ENCODE results near the gene CLSTN2. TPM values are rescaled to one million over a fixed set of nuclear protein-coding genes. Genes with fewer than 3 reads are reported as not detected.

CLSTN2 gene
- total RNA-seq, 1 experiment from 2014 or later, result 0.68 TPM

DNA sequence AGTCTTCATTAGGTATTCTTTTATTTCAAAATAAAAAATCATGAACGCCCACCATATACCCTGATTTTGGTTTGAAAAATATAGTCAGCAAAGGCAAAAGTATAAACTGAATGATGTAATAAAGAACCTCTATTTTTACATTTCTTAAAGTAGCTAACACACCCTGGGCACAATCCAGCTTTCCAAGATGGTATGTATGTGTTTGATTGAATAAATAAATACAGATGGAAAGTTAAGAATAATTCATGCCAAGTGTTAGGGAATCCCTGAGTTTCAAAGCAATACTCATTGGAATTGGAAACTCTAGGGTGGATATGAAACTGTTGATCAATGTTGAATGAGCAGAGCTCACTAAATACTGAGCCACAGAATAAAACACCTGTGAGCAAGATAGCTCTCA lies 679.0 kb downstream of the CLSTN2 start:
- Histone ChIP-seq H2BK20ac (ENCODE audit: low read depth, low read length, poor library complexity, severe bottlenecking) (no peak overlapping the region), H3K9ac (ENCODE audit: extremely low read depth, insufficient read length, low read length) (no peak overlapping the region), H2AK5ac (ENCODE audit: insufficient read length, low read length) (no peak overlapping the region), H3K4me1 (ENCODE audit: insufficient read depth, low read length) (no peaks in the 10 kb centered on the region), H3K79me2 (ENCODE audit: insufficient read depth, low read length) (no peaks in the 10 kb centered on the region), H4K20me1 (ENCODE audit: control insufficient read depth, insufficient read depth, insufficient read length) (no peaks in the 10 kb centered on the region), H3K79me1 (ENCODE audit: insufficient read depth, low read depth, low read length, poor library complexity, severe bottlenecking) (no peaks in the 10 kb centered on the region), H2BK120ac (ENCODE audit: low read depth, low read length, poor library complexity, severe bottlenecking) (no peak overlapping the region), H3K4me2 (ENCODE audit: insufficient read depth, insufficient read length, low read length) (no peak overlapping the region), H3K14ac (ENCODE audit: insufficient read depth, low read length) (no peak overlapping the region), H3K56ac (ENCODE audit: insufficient read length, low read depth, low read length) (no peak overlapping the region), H2BK12ac (ENCODE audit: insufficient read length, low read depth, low read length) (no peak overlapping the region), H3K23me2 (ENCODE audit: insufficient read length, low read depth, low read length, poor library complexity, severe bottlenecking) (no peaks in the 10 kb centered on the region), H3K27me3 (ENCODE audit: insufficient read depth, low read length) (no peaks in the 10 kb centered on the region), H2BK15ac (ENCODE audit: low read depth, low read length) (no peak overlapping the region), H4K5ac (ENCODE audit: insufficient read length, low read depth, low read length) (no peak overlapping the region), H2AFZ (ENCODE audit: low read length) (no peak overlapping the region), H4K8ac (replicated peaks; ENCODE audit: insufficient read length, low read depth, low read length) (no peak overlapping the region), H2BK5ac (ENCODE audit: insufficient read length, low read length) (no peak overlapping the region), H3K18ac (ENCODE audit: insufficient read length, low read depth, low read length) (no peak overlapping the region), H3K23ac (ENCODE audit: insufficient read length, low read depth, low read length) (no peak overlapping the region), H4K91ac (ENCODE audit: insufficient read length, low read depth, low read length) (no peak overlapping the region), H3K9me3 (ENCODE audit: control insufficient read depth, low read depth, low read length) (no peaks in the 10 kb centered on the region), H3K27ac (ENCODE audit: insufficient read length, low read depth, low read length) (no peak overlapping the region), H3T11ph (ENCODE audit: low read length) (no peak overlapping the region), H3K4ac (ENCODE audit: low read depth, low read length) (no peak overlapping the region)
- no peaks in the 10 kb centered on the region for H3K4me1 Mint-ChIP-seq
- H3K27ac Mint-ChIP-seq, result no peak overlapping the region
- no peak overlapping the region for H3K4me3 Mint-ChIP-seq
- H3K27me3 Mint-ChIP-seq (ENCODE audit: low read depth), result no peaks in the 10 kb centered on the region; the same call in 1 of the 2 replicates
- H3K9me3 Mint-ChIP-seq, result peaks cover 0 to 3% of the 10 kb centered on the region in 2 experiments; a peak in 2 of 5 replicates
- TF ChIP-seq, protein P1, sequence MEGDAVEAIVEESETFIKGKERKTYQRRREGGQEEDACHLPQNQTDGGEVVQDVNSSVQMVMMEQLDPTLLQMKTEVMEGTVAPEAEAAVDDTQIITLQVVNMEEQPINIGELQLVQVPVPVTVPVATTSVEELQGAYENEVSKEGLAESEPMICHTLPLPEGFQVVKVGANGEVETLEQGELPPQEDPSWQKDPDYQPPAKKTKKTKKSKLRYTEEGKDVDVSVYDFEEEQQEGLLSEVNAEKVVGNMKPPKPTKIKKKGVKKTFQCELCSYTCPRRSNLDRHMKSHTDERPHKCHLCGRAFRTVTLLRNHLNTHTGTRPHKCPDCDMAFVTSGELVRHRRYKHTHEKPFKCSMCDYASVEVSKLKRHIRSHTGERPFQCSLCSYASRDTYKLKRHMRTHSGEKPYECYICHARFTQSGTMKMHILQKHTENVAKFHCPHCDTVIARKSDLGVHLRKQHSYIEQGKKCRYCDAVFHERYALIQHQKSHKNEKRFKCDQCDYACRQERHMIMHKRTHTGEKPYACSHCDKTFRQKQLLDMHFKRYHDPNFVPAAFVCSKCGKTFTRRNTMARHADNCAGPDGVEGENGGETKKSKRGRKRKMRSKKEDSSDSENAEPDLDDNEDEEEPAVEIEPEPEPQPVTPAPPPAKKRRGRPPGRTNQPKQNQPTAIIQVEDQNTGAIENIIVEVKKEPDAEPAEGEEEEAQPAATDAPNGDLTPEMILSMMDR (conservative IDR thresholded peaks at IDR 0.05), result no peak
- no peak for DNase-seq
- H3K36me3 Mint-ChIP-seq (ENCODE audit: insufficient read depth in 1 of 3, low read depth in 3 of 3), result no peaks in the 10 kb centered on the region; a peak in 1 of 7 replicates
- no CpG with 5 or more reads among the region's 1 CpG for WGBS (ENCODE audit: extremely low coverage, insufficient read length, low lambda C conversion rate)

Measured in H9 (cell line).